Gastroesophageal sphincter (tissue), 4 donors: ENCODE results near the gene HTR1B. TPM values are rescaled to one million over a fixed set of nuclear protein-coding genes. Genes with fewer than 3 reads are reported as not detected.

ENCODE experiments used
- ATAC-seq: fragments of 150-250 bp; one replicate; pipeline ENCODE4 v1.9.1; 2016; ENCODE audit warnings: mild to moderate bottlenecking, moderate library complexity
- H3K27ac ChIP-seq, 4 donors: fragments of 200-600 bp; sonication (generic) in 3 of 4; 1 replicate in 3 of 4; 2 replicates in 1 of 4; pipeline ENCODE4 v1.5.1; 2016 to 2019
- H3K27me3 ChIP-seq: fragments of 200-600 bp; sonication (generic); one replicate; pipeline ENCODE4 v1.5.1; 2019
- H3K36me3 ChIP-seq, 2 donors: fragments of 200-600 bp; sonication (generic); one replicate each; pipeline ENCODE4 v1.5.1; 2019; ENCODE audit warnings: control low read depth in 1 of 2
- H3K4me1 ChIP-seq, 3 donors: fragments of 200-600 bp; sonication (generic); 1 replicate in 2 of 3; 2 replicates in 1 of 3; pipeline ENCODE4 v1.5.1; 2016 to 2019; ENCODE audit warnings: control low read depth in 2 of 3
- H3K4me3 ChIP-seq, 2 donors: fragments of 200-600 bp; sonication (generic); one replicate each; pipeline ENCODE4 v1.5.1; 2019; ENCODE audit warnings: mild to moderate bottlenecking in 1 of 2, moderate library complexity in 1 of 2
- H3K9me3 ChIP-seq, 3 donors: fragments of 200-600 bp; sonication (generic); one replicate each; pipeline ENCODE4 v1.5.1; 2017 to 2019; ENCODE audit warnings: control low read depth in 2 of 3
- CTCF ChIP-seq, 4 experiments: fragments of 200-600 bp in 2 of 4; fragments of 450-650 bp in 2 of 4; sonication (generic) in 1 of 4; IDR thresholded peaks; one replicate each; pipeline ENCODE4 v1.5.1; 2017 to 2019; ENCODE audit warnings: antibody characterized with exemption in 4 of 4, mild to moderate bottlenecking in 2 of 4, moderate library complexity in 2 of 4
- EP300 ChIP-seq: sonication (generic); formaldehyde crosslinking; IDR thresholded peaks from one replicate; pipeline ENCODE4 v1.6.1; 2017; ENCODE audit warnings: antibody characterized with exemption, mild to moderate bottlenecking
- POLR2A ChIP-seq, 2 donors: fragments of 450-650 bp; IDR thresholded peaks; one replicate each; pipeline ENCODE4 v1.6.1; 2017; ENCODE audit warnings: antibody characterized with exemption in 2 of 2, mild to moderate bottlenecking in 2 of 2, moderate library complexity in 1 of 2
- POLR2AphosphoS5 ChIP-seq: sonication (generic); formaldehyde crosslinking; IDR thresholded peaks from one replicate; pipeline ENCODE4 v1.6.1; 2017; ENCODE audit warnings: antibody characterized with exemption
- WGBS, 2 donors: methylation state at CpG; one replicate each; pipeline ENCODE4 v1.1.5; 2018; ENCODE audit warnings: low coverage in 1 of 2; 5-methylcytosine and 5-hydroxymethylcytosine counted together
- total RNA-seq, 4 donors: library from RNA; depleted of rRNA; stranded (reverse); fragments of >200 nt; gene quantifications; one replicate each; pipeline ENCODE4 v1.1.0, GENCODE V29; 2016

HTR1B gene
- total RNA-seq, 4 donors from 2014 or later = 0.27 to 4.7 (median 2.5) TPM

- TF ChIP-seq CTCF (IDR thresholded peaks at IDR 0.05) (no peak), EP300 (no peak), POLR2AphosphoS5 (no peak), POLR2A (IDR thresholded peaks at IDR 0.05) (no peak)
- H3K9me3 ChIP-seq = no peaks in the 10 kb centered on the region
- H3K4me3 ChIP-seq = no peak overlapping the region
- no peaks in the 10 kb centered on the region for H3K27me3 ChIP-seq
- H3K27ac ChIP-seq = no peak overlapping the region
- WGBS, 2 donors = 50 to 60% methylated on average over 1 of the region's 1 CpG
- no peaks in the 10 kb centered on the region for H3K4me1 ChIP-seq
- ATAC-seq = no peak
- no peaks in the 10 kb centered on the region for H3K36me3 ChIP-seq
These were observed 24.6 kb upstream of the HTR1B start for GRCh38 chr6:77487808-77488425.

GRCh38 chr6:77482981-77483380 is 19.7 kb upstream of the HTR1B start:
- TF ChIP-seq EP300 = no peak
- Histone ChIP-seq H3K4me3 (no peak overlapping the region), H3K9me3 (no peaks in the 10 kb centered on the region), H3K4me1 (no peaks in the 10 kb centered on the region), H3K36me3 (no peaks in the 10 kb centered on the region), H3K27me3 (no peaks in the 10 kb centered on the region), H3K27ac (no peak overlapping the region)
- 89 to 100% methylated on average over 1 of the region's 1 CpG for WGBS, 2 donors
- no peak for ATAC-seq

- TF ChIP-seq POLR2A (IDR thresholded peaks at IDR 0.05) = no peak
- Histone ChIP-seq H3K4me3 (no peak overlapping the region), H3K9me3 (no peaks in the 10 kb centered on the region), H3K27ac (no peak overlapping the region), H3K4me1 (no peaks in the 10 kb centered on the region), H3K36me3 (no peaks in the 10 kb centered on the region), H3K27me3 (no peaks in the 10 kb centered on the region)
- no peak for ATAC-seq
- 83% methylated on average over 10 of the region's 10 CpGs; no CpG with 5 or more reads in 1 of the 2 donors for whole genome bisulfite sequencing, 2 donors
These were observed 11.7 kb upstream of the HTR1B start for GRCh38 chr6:77474973-77475372.

- no peak for ATAC-seq
These were observed 11.1 kb upstream of the HTR1B start for GRCh38 chr6:77474286-77474956.

GRCh38 chr6:77470983-77471382 is 7.7 kb upstream of the HTR1B start:
- H3K36me3 ChIP-seq = no peaks in the 10 kb centered on the region
- TF ChIP-seq EP300 (no peak), CTCF (IDR thresholded peaks at IDR 0.05) (no peak), POLR2A (IDR thresholded peaks at IDR 0.05) (no peak), POLR2AphosphoS5 (no peak)
- 60 to 64% methylated on average over 1 of the region's 1 CpG for WGBS, 2 donors
- H3K4me3 ChIP-seq = no peak overlapping the region
- no peak overlapping the region for H3K27ac ChIP-seq
- H3K9me3 ChIP-seq = no peaks in the 10 kb centered on the region
- no peak for ATAC-seq
- H3K27me3 ChIP-seq = no peaks in the 10 kb centered on the region
- peaks cover 0 to 12% (median 0%) of the 10 kb centered on the region in 3 donors for H3K4me1 ChIP-seq

More at GRCh38 chr6:77474286-77474956, 11.1 kb upstream of the HTR1B start:
- WGBS, 2 donors = 77 to 100% methylated on average over 3 to 7 of the region's 7 CpGs
- Histone ChIP-seq H3K36me3 (no peaks in the 10 kb centered on the region), H3K27me3 (no peaks in the 10 kb centered on the region), H3K4me3 (no peak overlapping the region), H3K9me3 (no peaks in the 10 kb centered on the region), H3K27ac (no peak overlapping the region), H3K4me1 (no peaks in the 10 kb centered on the region)
- TF ChIP-seq POLR2A (IDR thresholded peaks at IDR 0.05) (no peak), CTCF (IDR thresholded peaks at IDR 0.05) (no peak), POLR2AphosphoS5 (no peak), EP300 (no peak)

- ATAC-seq = no peak
- H3K27me3 ChIP-seq = peaks cover 19% of the 10 kb centered on the region
- no peak overlapping the region for H3K4me3 ChIP-seq
- no peak for TF ChIP-seq EP300
- no peak for TF ChIP-seq POLR2A (IDR thresholded peaks at IDR 0.05)
- no peak for TF ChIP-seq POLR2AphosphoS5
- TF ChIP-seq CTCF (IDR thresholded peaks at IDR 0.05) = no peak
- no peaks in the 10 kb centered on the region for H3K9me3 ChIP-seq
- no peaks in the 10 kb centered on the region for H3K36me3 ChIP-seq
- peaks cover 0 to 33% (median 5%) of the 10 kb centered on the region in 3 donors for H3K4me1 ChIP-seq
- 97% methylated on average over 3 to 5 of the region's 6 CpGs for WGBS, 2 donors
- no peak overlapping the region for H3K27ac ChIP-seq
These were observed 5.6 kb upstream of the HTR1B start for GRCh38 chr6:77468939-77469338.
